K562 (cell line): ENCODE measurements around the gene SND1. TPM values are rescaled to one million over a fixed set of nuclear protein-coding genes. Genes with fewer than 3 reads are reported as not detected.

ENCODE experiments used
- CBFA2T3 ChIP-seq: fragments of 450-650 bp; IDR thresholded peaks from 2 replicates; pipeline ENCODE4 v1.6.1; 2017
- E2F3 ChIP-seq: fragments of 250-450 bp; sonication (Bioruptor Pico); IDR thresholded peaks from 2 replicates; pipeline ENCODE4 v1.4.0; 2020; ENCODE audit warnings: mild to moderate bottlenecking
- EGR1 ChIP-seq: fragments of 450-650 bp; conservative IDR thresholded peaks from 2 replicates; pipeline ENCODE4 v1.6.1; 2017; ENCODE audit warnings: mild to moderate bottlenecking
- ESRRA ChIP-seq: fragments of 450-650 bp; IDR thresholded peaks from 2 replicates; pipeline ENCODE4 v1.6.1; 2014; ENCODE audit warnings: low read depth, mild to moderate bottlenecking, moderate library complexity, borderline replicate concordance
- MTA3 ChIP-seq: fragments of 450-650 bp; formaldehyde crosslinking; IDR thresholded peaks from 2 replicates; pipeline ENCODE4 v1.6.1; 2017; ENCODE audit warnings: mild to moderate bottlenecking, borderline replicate concordance
- NR1H2 ChIP-seq: sonication (generic); formaldehyde crosslinking; IDR thresholded peaks from 2 replicates; pipeline ENCODE4 v1.4.0; 2020; ENCODE audit warnings: mild to moderate bottlenecking, missing genetic modification reagents
- RHOXF2B ChIP-seq: fragments of 250-450 bp; sonication (Bioruptor Pico); conservative IDR thresholded peaks from 2 replicates; pipeline ENCODE4 v1.5.1; 2021
- SP2 ChIP-seq: IDR thresholded peaks from 2 replicates; pipeline ENCODE4 v1.6.1; 2011; ENCODE audit warnings: mild to moderate bottlenecking, low read depth, low read length, moderate library complexity; ENCODE audit not compliant: poor library complexity, severe bottlenecking; ENCODE audit errors: extremely low read depth
- STAT5A ChIP-seq: IDR thresholded peaks from 2 replicates; pipeline ENCODE4 v1.6.1; 2012; ENCODE audit warnings: low read length, inconsistent platforms, borderline replicate concordance
- TAF1 ChIP-seq: IDR thresholded peaks from 2 replicates; pipeline ENCODE4 v1.6.1; 2011; ENCODE audit warnings: mild to moderate bottlenecking, low read length, moderate library complexity; ENCODE audit not compliant: insufficient read depth, control insufficient read depth, severe bottlenecking; ENCODE audit errors: extremely low read depth
- ZNF707 ChIP-seq: fragments of 250-450 bp; sonication (Bioruptor Pico); conservative IDR thresholded peaks from 2 replicates; pipeline ENCODE4 v1.8.0; 2022; ENCODE audit warnings: inconsistent platforms, mild to moderate bottlenecking, moderate library complexity
- polyA plus RNA-seq, 8 experiments: library from polyadenylated mRNA; depleted of rRNA in 4 of 8; stranded (reverse) in 5 of 8; unstranded in 3 of 8; fragments of >200 nt; fragmentation: Nextera tagmentation in 2 of 8; fragmentation: Illumina TruSeq in 1 of 8; extraction: Ambion mirVana in 2 of 8; extraction: Trizol in 1 of 8; gene quantifications; 2 replicates each; pipeline versions ENCODE4 v1.2.1 to v1.2.3, GENCODE V29; 2011 to 2014; ENCODE audit warnings: inconsistent platforms in 1 of 8, missing spikeins in 1 of 8
- total RNA-seq, 7 experiments: library from RNA; depleted of rRNA in 6 of 7; stranded (reverse); fragments of >200 nt in 6 of 7; fragmentation: Illumina TruSeq in 2 of 7; extraction: Trizol in 2 of 7; gene quantifications; 2 replicates each; pipeline versions ENCODE4 v1.2.1 to v1.2.3, GENCODE V29; 2011 to 2021; ENCODE audit warnings: low replicate concordance in 1 of 7
- TF ChIP-seq, protein P1 (sequence below): fragments of 250-450 bp; sonication (Bioruptor Pico); IDR thresholded peaks from 2 replicates; pipeline ENCODE4 v1.4.0; 2020
- TF ChIP-seq, protein P2 (sequence below): IDR thresholded peaks from 2 replicates; pipeline ENCODE4 v1.6.1; 2012; ENCODE audit warnings: low read depth, low read length, improper control_type of control experiment, borderline replicate concordance

Gene SND1
- total and polyA plus RNA-seq, 9 of the 15 experiments (the other 6 are each of a cell fraction or from before 2014, with no cell fraction given) = 46.5 to 307 (median 191) TPM

DNA sequence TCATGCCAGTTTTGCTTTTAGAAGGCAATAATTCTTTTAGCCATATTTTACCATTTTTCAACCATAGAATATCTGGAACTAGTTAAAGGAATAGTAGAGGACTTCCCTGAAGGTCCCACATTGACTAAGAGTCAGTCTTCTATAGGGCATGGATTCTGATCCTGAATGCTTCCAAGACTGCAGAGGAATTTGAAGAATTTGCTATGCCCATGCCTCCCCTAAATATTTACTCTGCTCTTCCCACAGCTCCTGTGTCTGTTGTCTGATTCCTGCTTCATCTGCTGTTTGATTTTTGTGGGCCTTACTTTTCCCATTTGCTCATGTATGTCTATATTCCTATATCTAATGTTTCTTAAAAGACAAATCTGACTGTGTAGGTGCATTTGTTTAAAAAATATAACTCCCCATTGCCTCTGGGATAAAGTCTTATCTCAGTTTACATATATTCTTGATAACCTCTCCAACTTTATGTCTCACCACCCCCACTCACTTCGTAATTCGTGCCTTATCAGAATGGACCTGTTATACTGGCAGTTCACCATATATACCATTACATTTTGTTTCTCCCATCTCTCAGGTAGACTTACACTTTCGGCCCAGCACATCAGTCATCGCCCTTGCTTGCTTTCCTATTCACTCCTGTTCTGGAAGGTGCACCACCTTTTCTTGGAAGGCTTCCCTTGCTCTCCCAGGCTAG lies 345.4 kb downstream of the SND1 start (continued):
- no peak for TF ChIP-seq NR1H2 (CRISPR knock-in tag)
- TF ChIP-seq, protein P1, sequence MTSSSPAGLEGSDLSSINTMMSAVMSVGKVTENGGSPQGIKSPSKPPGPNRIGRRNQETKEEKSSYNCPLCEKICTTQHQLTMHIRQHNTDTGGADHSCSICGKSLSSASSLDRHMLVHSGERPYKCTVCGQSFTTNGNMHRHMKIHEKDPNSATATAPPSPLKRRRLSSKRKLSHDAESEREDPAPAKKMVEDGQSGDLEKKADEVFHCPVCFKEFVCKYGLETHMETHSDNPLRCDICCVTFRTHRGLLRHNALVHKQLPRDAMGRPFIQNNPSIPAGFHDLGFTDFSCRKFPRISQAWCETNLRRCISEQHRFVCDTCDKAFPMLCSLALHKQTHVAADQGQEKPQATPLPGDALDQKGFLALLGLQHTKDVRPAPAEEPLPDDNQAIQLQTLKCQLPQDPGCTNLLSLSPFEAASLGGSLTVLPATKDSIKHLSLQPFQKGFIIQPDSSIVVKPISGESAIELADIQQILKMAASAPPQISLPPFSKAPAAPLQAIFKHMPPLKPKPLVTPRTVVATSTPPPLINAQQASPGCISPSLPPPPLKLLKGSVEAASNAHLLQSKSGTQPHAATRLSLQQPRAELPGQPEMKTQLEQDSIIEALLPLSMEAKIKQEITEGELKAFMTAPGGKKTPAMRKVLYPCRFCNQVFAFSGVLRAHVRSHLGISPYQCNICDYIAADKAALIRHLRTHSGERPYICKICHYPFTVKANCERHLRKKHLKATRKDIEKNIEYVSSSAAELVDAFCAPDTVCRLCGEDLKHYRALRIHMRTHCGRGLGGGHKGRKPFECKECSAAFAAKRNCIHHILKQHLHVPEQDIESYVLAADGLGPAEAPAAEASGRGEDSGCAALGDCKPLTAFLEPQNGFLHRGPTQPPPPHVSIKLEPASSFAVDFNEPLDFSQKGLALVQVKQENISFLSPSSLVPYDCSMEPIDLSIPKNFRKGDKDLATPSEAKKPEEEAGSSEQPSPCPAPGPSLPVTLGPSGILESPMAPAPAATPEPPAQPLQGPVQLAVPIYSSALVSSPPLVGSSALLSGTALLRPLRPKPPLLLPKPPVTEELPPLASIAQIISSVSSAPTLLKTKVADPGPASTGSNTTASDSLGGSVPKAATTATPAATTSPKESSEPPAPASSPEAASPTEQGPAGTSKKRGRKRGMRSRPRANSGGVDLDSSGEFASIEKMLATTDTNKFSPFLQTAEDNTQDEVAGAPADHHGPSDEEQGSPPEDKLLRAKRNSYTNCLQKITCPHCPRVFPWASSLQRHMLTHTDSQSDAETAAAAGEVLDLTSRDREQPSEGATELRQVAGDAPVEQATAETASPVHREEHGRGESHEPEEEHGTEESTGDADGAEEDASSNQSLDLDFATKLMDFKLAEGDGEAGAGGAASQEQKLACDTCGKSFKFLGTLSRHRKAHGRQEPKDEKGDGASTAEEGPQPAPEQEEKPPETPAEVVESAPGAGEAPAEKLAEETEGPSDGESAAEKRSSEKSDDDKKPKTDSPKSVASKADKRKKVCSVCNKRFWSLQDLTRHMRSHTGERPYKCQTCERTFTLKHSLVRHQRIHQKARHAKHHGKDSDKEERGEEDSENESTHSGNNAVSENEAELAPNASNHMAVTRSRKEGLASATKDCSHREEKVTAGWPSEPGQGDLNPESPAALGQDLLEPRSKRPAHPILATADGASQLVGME (CRISPR knock-in tag) = no peak
- TF ChIP-seq SP2 = no peak
- no peak for TF ChIP-seq ZNF707
- TF ChIP-seq CBFA2T3 = peak; percentile 63
- no peak for TF ChIP-seq MTA3
- TF ChIP-seq TAF1 = no peak
- no peak for TF ChIP-seq STAT5A
- TF ChIP-seq, protein P2, sequence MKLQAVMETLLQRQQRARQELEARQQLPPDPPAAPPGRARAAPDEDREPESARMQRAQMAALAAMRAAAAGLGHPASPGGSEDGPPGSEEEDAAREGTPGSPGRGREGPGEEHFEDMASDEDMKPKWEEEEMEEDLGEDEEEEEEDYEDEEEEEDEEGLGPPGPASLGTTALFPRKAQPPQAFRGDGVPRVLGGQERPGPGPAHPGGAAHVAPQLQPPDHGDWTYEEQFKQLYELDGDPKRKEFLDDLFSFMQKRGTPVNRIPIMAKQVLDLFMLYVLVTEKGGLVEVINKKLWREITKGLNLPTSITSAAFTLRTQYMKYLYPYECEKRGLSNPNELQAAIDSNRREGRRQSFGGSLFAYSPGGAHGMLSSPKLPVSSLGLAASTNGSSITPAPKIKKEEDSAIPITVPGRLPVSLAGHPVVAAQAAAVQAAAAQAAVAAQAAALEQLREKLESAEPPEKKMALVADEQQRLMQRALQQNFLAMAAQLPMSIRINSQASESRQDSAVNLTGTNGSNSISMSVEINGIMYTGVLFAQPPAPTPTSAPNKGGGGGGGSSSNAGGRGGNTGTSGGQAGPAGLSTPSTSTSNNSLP = 0 out of 2 replicates have a peak, but pooled peaks have one; percentile 13
- no peak for TF ChIP-seq EGR1
- TF ChIP-seq RHOXF2B (CRISPR knock-in tag) = no peak
- TF ChIP-seq ESRRA = no peak
- TF ChIP-seq E2F3 (CRISPR knock-in tag) = no peak
